Neural cell (in vitro differentiated cells): ENCODE measurements around the gene FAM210A. TPM values are rescaled to one million over a fixed set of nuclear protein-coding genes. Genes with fewer than 3 reads are reported as not detected.

Experiments
- H2AFZ ChIP-seq: fragments of 200-600, 300-800 bp; sonication (generic), shearing (Covaris generic); 2 replicates; pipeline ENCODE4 v1.6.0; 2014; ENCODE audit warnings: low read depth, mild to moderate bottlenecking, antibody characterized with exemption, low read length, moderate library complexity
- H3F3A ChIP-seq: fragments of 200-600 bp; shearing (Covaris generic); 2 replicates; pipeline ENCODE4 v1.6.1; 2016; ENCODE audit warnings: mild to moderate bottlenecking, moderate library complexity, mixed read lengths, antibody characterized with exemption, low read length; ENCODE audit not compliant: insufficient read depth, poor library complexity, severe bottlenecking
- H3K27ac ChIP-seq: fragments of 200-600, 300-800 bp; sonication (generic), shearing (Covaris generic); 2 replicates; pipeline ENCODE4 v1.5.1; 2014; ENCODE audit warnings: mild to moderate bottlenecking, low read length, moderate library complexity
- H3K27me3 ChIP-seq: fragments of 300-800, 200-600 bp; sonication (generic), shearing (Covaris generic); 2 replicates; pipeline ENCODE4 v1.6.0; 2014; ENCODE audit warnings: mild to moderate bottlenecking, low read depth, low read length, moderate library complexity; ENCODE audit not compliant: insufficient read depth
- H3K36me3 ChIP-seq: fragments of 300-800, 200-600 bp; sonication (generic), shearing (Covaris generic); 2 replicates; pipeline ENCODE4 v1.5.1; 2014; ENCODE audit warnings: mild to moderate bottlenecking, antibody characterized with exemption, low read length, moderate library complexity; ENCODE audit not compliant: insufficient read depth
- H3K4me2 ChIP-seq: fragments of 300-800, 200-600 bp; sonication (generic), shearing (Covaris generic); 2 replicates; pipeline ENCODE4 v1.6.0; 2014; ENCODE audit warnings: mild to moderate bottlenecking, low read length
- H3K4me3 ChIP-seq: fragments of 300-800, 200-600 bp; sonication (generic), shearing (Covaris generic); 2 replicates; pipeline ENCODE4 v1.5.1; 2014; ENCODE audit warnings: mild to moderate bottlenecking, low read length, moderate library complexity
- H3K79me2 ChIP-seq: fragments of 200-600 bp; shearing (Covaris generic); replicated peaks from 2 replicates; pipeline ENCODE4 v1.6.0; 2014; ENCODE audit warnings: mild to moderate bottlenecking, low read length, moderate library complexity; ENCODE audit not compliant: insufficient read depth
- H3K9ac ChIP-seq: fragments of 300-800, 200-600 bp; sonication (generic), shearing (Covaris generic); 2 replicates; pipeline ENCODE4 v1.6.1; 2016; ENCODE audit warnings: mild to moderate bottlenecking, low read length, mixed read lengths
- H3K9me2 ChIP-seq: fragments of 200-600 bp; shearing (Covaris generic); 2 replicates; pipeline ENCODE4 v1.6.1; 2016; ENCODE audit warnings: mild to moderate bottlenecking, low read length, mixed read lengths; ENCODE audit not compliant: insufficient read depth
- H3K9me3 ChIP-seq: fragments of 200-600, 300-800 bp; sonication (generic), shearing (Covaris generic); 2 replicates; pipeline ENCODE4 v1.6.1; 2016; ENCODE audit warnings: mild to moderate bottlenecking, mixed run types, low read length, moderate library complexity, mixed read lengths
- H4K20me1 ChIP-seq: fragments of 200-600 bp; shearing (Covaris generic); 2 replicates; pipeline ENCODE4 v1.6.1; 2016; ENCODE audit warnings: mild to moderate bottlenecking, mixed run types; ENCODE audit not compliant: insufficient read depth
- EP300 ChIP-seq: fragments of 450-650 bp; conservative IDR thresholded peaks from 2 replicates; pipeline ENCODE4 v1.6.1; 2014; ENCODE audit warnings: antibody characterized with exemption, mild to moderate bottlenecking, moderate library complexity; ENCODE audit not compliant: poor library complexity, severe bottlenecking
- EZH2 ChIP-seq: fragments of 200-600, 300-800 bp; shearing (Covaris generic), sonication (generic); IDR thresholded peaks from 2 replicates; pipeline ENCODE4 v1.6.1; 2014; ENCODE audit warnings: antibody characterized with exemption, low read length, borderline replicate concordance, mild to moderate bottlenecking; ENCODE audit not compliant: insufficient read depth, poor library complexity, severe bottlenecking
- MXI1 ChIP-seq: fragments of 450-650 bp; conservative IDR thresholded peaks from 2 replicates; pipeline ENCODE4 v1.6.1; 2014; ENCODE audit warnings: antibody characterized with exemption, mild to moderate bottlenecking; ENCODE audit not compliant: poor library complexity, severe bottlenecking
- POLR2AphosphoS5 ChIP-seq: IDR thresholded peaks from 2 replicates; pipeline ENCODE4 v1.6.1; 2012
- RAD21 ChIP-seq: fragments of 450-650 bp; conservative IDR thresholded peaks from 2 replicates; pipeline ENCODE4 v1.6.1; 2014; ENCODE audit warnings: antibody characterized with exemption, mild to moderate bottlenecking, moderate library complexity
- SMC3 ChIP-seq: fragments of 450-650 bp; conservative IDR thresholded peaks from 2 replicates; pipeline ENCODE4 v1.6.1; 2014; ENCODE audit warnings: antibody characterized with exemption, mild to moderate bottlenecking, moderate library complexity; ENCODE audit not compliant: poor library complexity
- TAF1 ChIP-seq: IDR thresholded peaks from 2 replicates; pipeline ENCODE4 v1.6.1; 2012; ENCODE audit warnings: low read depth
- polyA plus RNA-seq: library from polyadenylated mRNA; depleted of rRNA; stranded (reverse); fragments of >200 nt; gene quantifications from 2 replicates; pipeline ENCODE4 v1.2.3, GENCODE V29; 2014
- TF ChIP-seq, protein P1 (sequence below): IDR thresholded peaks from 2 replicates; pipeline ENCODE4 v1.6.1; 2012; ENCODE audit warnings: borderline replicate concordance
- TF ChIP-seq, protein P2 (sequence below): fragments of 450-650 bp; IDR thresholded peaks from 2 replicates; pipeline ENCODE4 v1.5.1; 2014; ENCODE audit warnings: antibody characterized with exemption, mild to moderate bottlenecking, moderate library complexity; ENCODE audit not compliant: poor library complexity, severe bottlenecking

The FAM210A gene
- polyA plus RNA-seq, 1 donor from 2014 or later: 11.5 TPM

DNA sequence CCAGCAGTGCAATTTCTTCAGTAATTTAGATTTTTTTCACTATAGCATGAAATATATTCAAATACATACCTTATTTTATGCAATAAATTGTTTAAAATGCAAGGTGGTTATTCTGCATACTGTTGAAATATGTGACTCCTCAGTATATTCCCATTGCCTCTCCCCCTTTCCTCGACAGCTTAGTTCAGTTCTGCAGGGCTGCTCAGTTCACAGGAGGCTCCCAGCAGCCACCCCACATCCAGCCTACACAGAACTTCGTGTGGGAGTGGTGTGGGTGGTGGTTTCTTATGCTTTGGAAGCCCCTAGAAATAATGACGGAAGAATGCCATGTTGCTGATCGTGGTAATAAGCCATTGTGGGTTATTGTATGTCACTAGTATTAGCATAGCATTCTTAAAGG is 79.7 kb downstream of the FAM210A start:
- TF ChIP-seq MXI1: no peak
- no peak overlapping the region for H2AFZ ChIP-seq
- no peak overlapping the region for H3K9ac ChIP-seq
- H3F3A ChIP-seq: no peaks in the 10 kb centered on the region
- no peak overlapping the region for H3K4me2 ChIP-seq
- no peaks in the 10 kb centered on the region for H3K79me2 ChIP-seq
- no peak overlapping the region for H3K4me3 ChIP-seq
- H3K36me3 ChIP-seq: no peaks in the 10 kb centered on the region
- H4K20me1 ChIP-seq: no peaks in the 10 kb centered on the region
- no peaks in the 10 kb centered on the region for H3K9me3 ChIP-seq
- no peak overlapping the region for H3K27ac ChIP-seq
- H3K9me2 ChIP-seq: no peaks in the 10 kb centered on the region
- no peaks in the 10 kb centered on the region for H3K27me3 ChIP-seq

- TF ChIP-seq MXI1 (no peak), POLR2AphosphoS5 (no peak), EZH2 (no peak), SMC3 (no peak), TAF1 (no peak), RAD21 (no peak), EP300 (no peak)
- TF ChIP-seq, protein P1, sequence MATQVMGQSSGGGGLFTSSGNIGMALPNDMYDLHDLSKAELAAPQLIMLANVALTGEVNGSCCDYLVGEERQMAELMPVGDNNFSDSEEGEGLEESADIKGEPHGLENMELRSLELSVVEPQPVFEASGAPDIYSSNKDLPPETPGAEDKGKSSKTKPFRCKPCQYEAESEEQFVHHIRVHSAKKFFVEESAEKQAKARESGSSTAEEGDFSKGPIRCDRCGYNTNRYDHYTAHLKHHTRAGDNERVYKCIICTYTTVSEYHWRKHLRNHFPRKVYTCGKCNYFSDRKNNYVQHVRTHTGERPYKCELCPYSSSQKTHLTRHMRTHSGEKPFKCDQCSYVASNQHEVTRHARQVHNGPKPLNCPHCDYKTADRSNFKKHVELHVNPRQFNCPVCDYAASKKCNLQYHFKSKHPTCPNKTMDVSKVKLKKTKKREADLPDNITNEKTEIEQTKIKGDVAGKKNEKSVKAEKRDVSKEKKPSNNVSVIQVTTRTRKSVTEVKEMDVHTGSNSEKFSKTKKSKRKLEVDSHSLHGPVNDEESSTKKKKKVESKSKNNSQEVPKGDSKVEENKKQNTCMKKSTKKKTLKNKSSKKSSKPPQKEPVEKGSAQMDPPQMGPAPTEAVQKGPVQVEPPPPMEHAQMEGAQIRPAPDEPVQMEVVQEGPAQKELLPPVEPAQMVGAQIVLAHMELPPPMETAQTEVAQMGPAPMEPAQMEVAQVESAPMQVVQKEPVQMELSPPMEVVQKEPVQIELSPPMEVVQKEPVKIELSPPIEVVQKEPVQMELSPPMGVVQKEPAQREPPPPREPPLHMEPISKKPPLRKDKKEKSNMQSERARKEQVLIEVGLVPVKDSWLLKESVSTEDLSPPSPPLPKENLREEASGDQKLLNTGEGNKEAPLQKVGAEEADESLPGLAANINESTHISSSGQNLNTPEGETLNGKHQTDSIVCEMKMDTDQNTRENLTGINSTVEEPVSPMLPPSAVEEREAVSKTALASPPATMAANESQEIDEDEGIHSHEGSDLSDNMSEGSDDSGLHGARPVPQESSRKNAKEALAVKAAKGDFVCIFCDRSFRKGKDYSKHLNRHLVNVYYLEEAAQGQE: no peak
- TF ChIP-seq, protein P2, sequence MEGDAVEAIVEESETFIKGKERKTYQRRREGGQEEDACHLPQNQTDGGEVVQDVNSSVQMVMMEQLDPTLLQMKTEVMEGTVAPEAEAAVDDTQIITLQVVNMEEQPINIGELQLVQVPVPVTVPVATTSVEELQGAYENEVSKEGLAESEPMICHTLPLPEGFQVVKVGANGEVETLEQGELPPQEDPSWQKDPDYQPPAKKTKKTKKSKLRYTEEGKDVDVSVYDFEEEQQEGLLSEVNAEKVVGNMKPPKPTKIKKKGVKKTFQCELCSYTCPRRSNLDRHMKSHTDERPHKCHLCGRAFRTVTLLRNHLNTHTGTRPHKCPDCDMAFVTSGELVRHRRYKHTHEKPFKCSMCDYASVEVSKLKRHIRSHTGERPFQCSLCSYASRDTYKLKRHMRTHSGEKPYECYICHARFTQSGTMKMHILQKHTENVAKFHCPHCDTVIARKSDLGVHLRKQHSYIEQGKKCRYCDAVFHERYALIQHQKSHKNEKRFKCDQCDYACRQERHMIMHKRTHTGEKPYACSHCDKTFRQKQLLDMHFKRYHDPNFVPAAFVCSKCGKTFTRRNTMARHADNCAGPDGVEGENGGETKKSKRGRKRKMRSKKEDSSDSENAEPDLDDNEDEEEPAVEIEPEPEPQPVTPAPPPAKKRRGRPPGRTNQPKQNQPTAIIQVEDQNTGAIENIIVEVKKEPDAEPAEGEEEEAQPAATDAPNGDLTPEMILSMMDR: no peak
- H3K79me2 ChIP-seq: no peaks in the 10 kb centered on the region
- no peaks in the 10 kb centered on the region for H3K27me3 ChIP-seq
- no peak overlapping the region for H3K27ac ChIP-seq
- H3F3A ChIP-seq: no peaks in the 10 kb centered on the region
- H3K9me3 ChIP-seq: no peaks in the 10 kb centered on the region
- no peak overlapping the region for H3K4me3 ChIP-seq
- no peak overlapping the region for H3K9ac ChIP-seq
- no peaks in the 10 kb centered on the region for H4K20me1 ChIP-seq
- H2AFZ ChIP-seq: no peak overlapping the region
- H3K36me3 ChIP-seq: no peaks in the 10 kb centered on the region
- H3K9me2 ChIP-seq: no peaks in the 10 kb centered on the region
- no peak overlapping the region for H3K4me2 ChIP-seq
Observed at GRCh38 chr18:13645093-13645492, 81.3 kb downstream of the FAM210A start.

DNA sequence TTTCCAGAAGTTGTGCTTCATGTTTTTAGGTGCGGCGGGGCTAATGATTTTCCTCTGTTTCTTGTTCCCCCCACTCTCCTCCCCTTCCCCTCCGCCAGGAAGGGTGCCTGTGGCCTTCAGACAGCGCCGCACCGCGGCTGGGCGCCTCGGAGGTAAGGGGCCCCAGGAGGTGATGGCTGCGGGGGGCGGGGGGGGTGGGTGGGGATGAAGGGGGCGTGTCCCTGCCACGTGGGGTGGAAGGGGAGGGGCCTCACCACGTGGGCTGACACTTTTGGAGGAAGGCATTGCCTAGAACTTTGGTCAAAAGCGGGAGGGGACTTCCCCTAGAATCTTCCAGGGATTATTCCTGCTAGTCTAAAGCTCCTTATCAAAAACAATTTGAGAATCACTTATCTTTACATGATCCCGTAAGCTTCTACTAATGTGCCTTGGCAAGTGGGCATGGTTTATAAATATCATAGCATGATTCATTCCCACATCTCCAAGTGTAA is 83.1 kb downstream of the FAM210A start:
- Histone ChIP-seq H3K9me2 (no peaks in the 10 kb centered on the region), H3F3A (no peaks in the 10 kb centered on the region)
- TF ChIP-seq TAF1 (no peak), EP300 (no peak), EZH2 (no peak), SMC3 (no peak), MXI1 (no peak), POLR2AphosphoS5 (no peak), RAD21 (no peak)
- TF ChIP-seq, protein P1: no peak
- TF ChIP-seq, protein P2: no peak

More for the DNA sequence above, 83.1 kb downstream of the FAM210A start:
- no peak overlapping the region for H3K27ac ChIP-seq
- no peak overlapping the region for H2AFZ ChIP-seq
- no peaks in the 10 kb centered on the region for H3K9me3 ChIP-seq
- H3K4me3 ChIP-seq: no peak overlapping the region
- no peaks in the 10 kb centered on the region for H3K27me3 ChIP-seq
- H3K4me2 ChIP-seq: no peak overlapping the region
- H3K9ac ChIP-seq: no peak overlapping the region
- no peaks in the 10 kb centered on the region for H4K20me1 ChIP-seq
- H3K36me3 ChIP-seq: no peaks in the 10 kb centered on the region
- no peaks in the 10 kb centered on the region for H3K79me2 ChIP-seq
